ENCODE data around the gene CXCL16.

GRCh38 chr17:4744999-4745969 is 5.6 kb upstream of the CXCL16 start:
- TF ChIP-seq CTCF (IDR thresholded peaks at IDR 0.05), result no peak
- TF ChIP-seq POLR2A (IDR thresholded peaks at IDR 0.05), result no peak

Data from right lobe of liver (tissue), 4 donors.